ENCODE results near the gene UBE2L5. TPM values are rescaled to one million over a fixed set of nuclear protein-coding genes. Genes with fewer than 3 reads are reported as not detected.

The UBE2L5 gene
- total RNA-seq, 1 donor from 2014 or later = not detected

DNA sequence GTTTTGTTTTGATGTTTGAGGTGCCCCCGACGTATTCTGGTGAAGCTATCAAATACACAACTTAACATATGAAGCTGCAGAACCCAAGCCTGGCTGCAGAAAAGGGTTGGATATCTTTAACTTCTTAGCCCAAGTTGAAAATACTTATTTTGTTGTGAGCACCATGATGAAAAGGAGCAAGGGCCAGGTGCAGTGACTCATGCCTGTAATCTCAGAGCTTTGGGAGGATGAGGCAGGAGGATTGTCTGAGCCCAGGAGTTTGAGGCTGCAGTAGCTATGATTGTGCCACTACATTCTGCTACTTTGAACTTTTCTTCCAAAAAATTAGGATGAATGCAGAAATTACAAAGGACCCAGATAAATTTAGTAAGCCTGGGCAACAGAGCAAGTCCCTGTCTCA lies 44.1 kb upstream of the UBE2L5 start:
- no peak overlapping the region for H3K4me2 ChIP-seq (ENCODE audit: low read length)
- Mint-ChIP-seq H3K4me1 (ENCODE audit: low read depth, unreplicated experiment) (no peaks in the 10 kb centered on the region), H3K27ac (ENCODE audit: unreplicated experiment) (no peak overlapping the region), H3K4me3 (ENCODE audit: unreplicated experiment) (no peak overlapping the region), H3K9me3 (ENCODE audit: unreplicated experiment) (no peaks in the 10 kb centered on the region), H3K36me3 (ENCODE audit: low read depth, unreplicated experiment) (no peaks in the 10 kb centered on the region), H3K27me3 (ENCODE audit: low read depth, unreplicated experiment) (peaks cover 15% of the 10 kb centered on the region)
- no peak overlapping the region for H3K4me3 ChIP-seq (ENCODE audit: insufficient read depth, low read depth, low read length)
- H3K9me3 ChIP-seq (ENCODE audit: insufficient read depth, low read depth, low read length) = no peaks in the 10 kb centered on the region
- no peaks in the 10 kb centered on the region for H3K4me1 ChIP-seq (ENCODE audit: insufficient read depth, low read length)
- TF ChIP-seq EZH2 (IDR thresholded peaks at IDR 0.05; ENCODE audit: insufficient read depth, low read length) (no peak), CTCF (IDR thresholded peaks at IDR 0.05; ENCODE audit: insufficient read depth, low read depth, low read length) (no peak)
- no peak overlapping the region for H2AFZ ChIP-seq (ENCODE audit: low read depth, low read length)
- DNase-seq (ENCODE audit: low read depth) (no peak), FAIRE-seq (no peak)
- H3K27me3 ChIP-seq (ENCODE audit: insufficient read depth, low read length) = peaks cover 3% of the 10 kb centered on the region
- H3K9ac ChIP-seq (ENCODE audit: low read length) = no peak overlapping the region
- H3K27ac ChIP-seq (ENCODE audit: low read depth, low read length) = no peak overlapping the region
- no peaks in the 10 kb centered on the region for H4K20me1 ChIP-seq (ENCODE audit: insufficient read depth, low read length)
- no peaks in the 10 kb centered on the region for H3K36me3 ChIP-seq (ENCODE audit: insufficient read depth, low read length)
- no peaks in the 10 kb centered on the region for H3K79me2 ChIP-seq (ENCODE audit: insufficient read depth, low read length)

GRCh38 chr13:30381049-30381448 lies 41.2 kb upstream of the UBE2L5 start:
- Histone ChIP-seq H3K27me3 (ENCODE audit: insufficient read depth, low read length) (peaks cover 3% of the 10 kb centered on the region), H4K20me1 (ENCODE audit: insufficient read depth, low read length) (no peaks in the 10 kb centered on the region), H3K4me2 (ENCODE audit: low read length) (no peak overlapping the region), H3K9ac (ENCODE audit: low read length) (no peak overlapping the region), H3K4me1 (ENCODE audit: insufficient read depth, low read length) (no peaks in the 10 kb centered on the region), H3K36me3 (ENCODE audit: insufficient read depth, low read length) (no peaks in the 10 kb centered on the region), H3K27ac (ENCODE audit: low read depth, low read length) (no peak overlapping the region), H3K9me3 (ENCODE audit: insufficient read depth, low read depth, low read length) (no peaks in the 10 kb centered on the region), H2AFZ (ENCODE audit: low read depth, low read length) (no peak overlapping the region), H3K4me3 (ENCODE audit: insufficient read depth, low read depth, low read length) (no peak overlapping the region), H3K79me2 (ENCODE audit: insufficient read depth, low read length) (no peaks in the 10 kb centered on the region)
- no peak for DNase-seq (ENCODE audit: low read depth)
- no peak for FAIRE-seq
- Mint-ChIP-seq H3K4me1 (ENCODE audit: low read depth, unreplicated experiment) (no peaks in the 10 kb centered on the region), H3K27ac (ENCODE audit: unreplicated experiment) (no peak overlapping the region), H3K4me3 (ENCODE audit: unreplicated experiment) (no peak overlapping the region), H3K27me3 (ENCODE audit: low read depth, unreplicated experiment) (peaks cover 8% of the 10 kb centered on the region), H3K9me3 (ENCODE audit: unreplicated experiment) (no peaks in the 10 kb centered on the region), H3K36me3 (ENCODE audit: low read depth, unreplicated experiment) (no peaks in the 10 kb centered on the region)
- TF ChIP-seq EZH2 (IDR thresholded peaks at IDR 0.05; ENCODE audit: insufficient read depth, low read length) (no peak), CTCF (IDR thresholded peaks at IDR 0.05; ENCODE audit: insufficient read depth, low read depth, low read length) (no peak)

DNA sequence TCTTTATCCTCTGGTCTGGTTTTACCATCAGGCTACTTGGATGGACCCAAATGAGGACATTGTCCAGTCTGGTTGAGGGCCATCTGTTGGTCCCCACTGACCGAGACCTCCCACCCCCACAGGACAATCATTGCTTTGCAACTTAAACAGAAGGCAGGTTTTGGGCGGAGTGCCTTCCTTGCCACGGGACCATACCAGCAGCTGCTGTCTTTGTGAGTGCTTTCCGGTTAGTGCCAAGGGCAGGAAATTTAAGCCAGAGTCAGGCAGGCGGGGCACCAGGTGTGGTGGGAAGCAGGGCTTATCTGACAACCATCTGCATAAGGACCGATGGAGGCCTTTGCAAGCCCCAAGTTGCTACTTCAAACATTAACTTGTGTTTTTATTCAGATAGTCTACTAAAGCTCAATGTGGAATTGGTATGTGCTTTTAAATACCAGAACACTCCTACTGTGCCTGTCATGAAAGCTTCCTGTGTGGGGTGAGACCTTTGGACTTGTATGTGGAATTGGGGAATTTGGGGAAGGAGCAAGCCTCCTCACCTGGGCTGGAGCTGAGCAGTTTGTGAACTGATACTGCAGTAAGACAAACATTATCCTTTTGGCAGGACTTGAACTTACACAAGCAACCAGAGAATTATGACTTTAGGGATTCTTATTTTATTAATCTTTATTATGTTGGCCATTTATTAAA lies 39.3 kb upstream of the UBE2L5 start:
- no peak overlapping the region for H2AFZ ChIP-seq (ENCODE audit: low read depth, low read length)

More for the DNA sequence above, 39.3 kb upstream of the UBE2L5 start:
- Histone ChIP-seq H3K4me3 (ENCODE audit: insufficient read depth, low read depth, low read length) (no peak overlapping the region), H3K4me1 (ENCODE audit: insufficient read depth, low read length) (no peaks in the 10 kb centered on the region), H3K9ac (ENCODE audit: low read length) (no peak overlapping the region), H3K27ac (ENCODE audit: low read depth, low read length) (no peak overlapping the region), H3K27me3 (ENCODE audit: insufficient read depth, low read length) (peaks cover 3% of the 10 kb centered on the region), H4K20me1 (ENCODE audit: insufficient read depth, low read length) (no peaks in the 10 kb centered on the region), H3K36me3 (ENCODE audit: insufficient read depth, low read length) (no peaks in the 10 kb centered on the region), H3K9me3 (ENCODE audit: insufficient read depth, low read depth, low read length) (no peaks in the 10 kb centered on the region), H3K4me2 (ENCODE audit: low read length) (no peak overlapping the region), H3K79me2 (ENCODE audit: insufficient read depth, low read length) (no peaks in the 10 kb centered on the region)
- no peak for DNase-seq (ENCODE audit: low read depth)
- Mint-ChIP-seq H3K4me3 (ENCODE audit: unreplicated experiment) (no peak overlapping the region), H3K27me3 (ENCODE audit: low read depth, unreplicated experiment) (peaks cover 8% of the 10 kb centered on the region), H3K9me3 (ENCODE audit: unreplicated experiment) (no peaks in the 10 kb centered on the region), H3K4me1 (ENCODE audit: low read depth, unreplicated experiment) (no peaks in the 10 kb centered on the region), H3K36me3 (ENCODE audit: low read depth, unreplicated experiment) (no peaks in the 10 kb centered on the region), H3K27ac (ENCODE audit: unreplicated experiment) (no peak overlapping the region)
- no peak for FAIRE-seq
- no peak for TF ChIP-seq CTCF (IDR thresholded peaks at IDR 0.05; ENCODE audit: insufficient read depth, low read depth, low read length)
- TF ChIP-seq EZH2 (IDR thresholded peaks at IDR 0.05; ENCODE audit: insufficient read depth, low read length) = no peak

Measured in astrocyte (in vitro differentiated cells and primary cell).